Heart left ventricle (tissue), 13 donors: ENCODE data around the gene ITIH5.

Experiments used
- CTCF ChIP-seq, 12 donors: fragments of 200-600 bp; sonication (generic) in 4 of 12; IDR thresholded peaks; one replicate each; pipeline versions ENCODE4 v1.5.0 to v1.8.0; 2018 to 2022; ENCODE audit warnings: antibody characterized with exemption in 12 of 12, mild to moderate bottlenecking in 5 of 12
- POLR2A ChIP-seq, 2 donors: fragments of 450-650 bp; IDR thresholded peaks; one replicate each; pipeline ENCODE4 v1.6.1; 2017; ENCODE audit warnings: antibody characterized with exemption in 2 of 2, mild to moderate bottlenecking in 2 of 2, moderate library complexity in 2 of 2
- donor health status: ischemic (EF 13 %, LVEDD 7.1; RV severe dilation, severe dysfunction).
- donor health status: DM: no; HTN: yes; CAD: no.
- donor health status: DM: no; HTN: no; CAD: no.
- donor health status: ischemic (EF 25% LVEDD 6.9; RV normal size, moderate dysfunction).
- donor health status: ischemic (EF 25% LVEDD 5.7; RV mildly dilated, moderate dysfunction).
- donor health status: ischemic (EF 35%, LVEDD 5.7; RV mildly dilated, moderate dysfunction).
- donor health status: nonischemic (EF 11% LVEDD 7.7; RV severe dilation, severe dysfunction).
- donor health status: DM: yes; HTN: yes; CAD: no.
- donor health status: PGD.
- donor health status: ischemic (EF 29% LVEDD 5.4; RV normal size, mild dysfunction).
- donor health status: nonischemic (EF 23%, LVEDD 6.1; RV moderate dilation, normal function).

GRCh38 chr10:7598771-7599170 is 68.0 kb downstream of the ITIH5 start:
- TF ChIP-seq CTCF (IDR thresholded peaks at IDR 0.05) (no peak), POLR2A (IDR thresholded peaks at IDR 0.05) (no peak)
